HepG2 (cell line): ENCODE results near the gene PLK2. TPM values are rescaled to one million over a fixed set of nuclear protein-coding genes. Genes with fewer than 3 reads are reported as not detected.

Source experiments
- ATAC-seq: fragments of 200-7000 bp; cut with Tn5 transposase; 3 replicates; pipeline ENCODE4 v1.9.1; 2020; ENCODE audit warnings: mild to moderate bottlenecking, moderate library complexity
- Bru-seq: library from RNA; stranded (reverse); fragments of 400-500 nt; gene quantifications from one replicate; lab custom pipeline; 2021; lab: Mats Ljungman, UMichigan
- BruChase-seq, 2 experiments: library from RNA; stranded (reverse); fragments of 400-500 nt; gene quantifications; one replicate each; lab custom pipeline; 2021; lab: Mats Ljungman, UMichigan
- BruUV-seq: library from RNA; stranded (reverse); fragments of 400-500 nt; replicated peaks from 2 replicates; lab custom pipeline; 2021; lab: Mats Ljungman, UMichigan
- CTCF ChIA-PET: fragments of 300-600 bp; formaldehyde crosslinking; extraction: SDS; loops from one replicate; lab custom pipeline; 2021; ENCODE audit warnings: low total read pairs, inconsistent platforms, low intra/inter-chr PET ratio; lab: Yijun Ruan, JAX
- POLR2A ChIA-PET: fragments of 350-600 bp; sonication (Branson Sonifier 250); formaldehyde crosslinking; loops from one replicate; lab custom pipeline; 2020; ENCODE audit warnings: antibody characterized with exemption, inconsistent platforms; lab: Yijun Ruan, JAX
- DNase-seq: peaks from one replicate; pipeline ENCODE4 v3.0.0-alpha.2; 2015; ENCODE audit warnings: low spot score
- FAIRE-seq: peaks from 3 replicates; lab custom pipeline; 2011; peaks lifted over from hg19 to GRCh38; lab: Jason Lieb, UNC
- H2AFZ ChIP-seq: one replicate; pipeline ENCODE4 v1.6.1; 2011; ENCODE audit warnings: low read length, inconsistent platforms
- H3K27ac ChIP-seq: fragments of 300-600 bp; 3 replicates; pipeline ENCODE4 v1.8.0; 2011; ENCODE audit warnings: mixed run types, mild to moderate bottlenecking, mixed read lengths, low read length, inconsistent platforms; ENCODE audit not compliant: insufficient read depth; ENCODE audit errors: extremely low read length
- H3K27me3 ChIP-seq, 2 experiments: fragments of 200-600 bp in 1 of 2; 2 replicates in 1 of 2; 3 replicates in 1 of 2; pipeline versions ENCODE4 v1.6.0 to v1.8.0; 2011; ENCODE audit warnings: low read length in 2 of 2, mild to moderate bottlenecking in 2 of 2, moderate library complexity in 2 of 2, inconsistent platforms in 1 of 2; ENCODE audit not compliant: insufficient read depth in 2 of 2, control insufficient read depth in 1 of 2
- H3K36me3 ChIP-seq, 2 experiments: fragments of 200-600 bp in 1 of 2; replicated peaks in 1 of 2; 2 replicates in 1 of 2; 3 replicates in 1 of 2; pipeline versions ENCODE4 v1.5.1 to v1.8.0; 2011; ENCODE audit warnings: low read length in 2 of 2, inconsistent platforms in 1 of 2; ENCODE audit not compliant: insufficient read depth in 2 of 2, control insufficient read depth in 1 of 2
- H3K4me1 ChIP-seq: 2 replicates; pipeline ENCODE4 v1.5.1; 2012; ENCODE audit warnings: low read length, inconsistent platforms; ENCODE audit not compliant: insufficient read depth
- H3K4me2 ChIP-seq: 2 replicates; pipeline ENCODE4 v1.6.0; 2011; ENCODE audit warnings: low read depth, low read length, inconsistent platforms
- H3K4me3 ChIP-seq, 3 experiments: fragments of 200-600 bp in 1 of 3; sonication (generic), shearing (Covaris generic) in 1 of 3; replicated peaks in 1 of 3; 2 replicates each; pipeline ENCODE4 v1.5.1; 2011 to 2016; ENCODE audit warnings: low read length in 3 of 3, inconsistent platforms in 2 of 3, low read depth in 2 of 3, mild to moderate bottlenecking in 2 of 3, control low read depth in 1 of 3, mixed read lengths in 1 of 3; ENCODE audit not compliant: insufficient read depth in 1 of 3
- H3K79me2 ChIP-seq: one replicate; pipeline ENCODE4 v1.6.1; 2011; ENCODE audit warnings: low read length, inconsistent platforms; ENCODE audit not compliant: insufficient read depth
- H3K9ac ChIP-seq: 2 replicates; pipeline ENCODE4 v1.6.0; 2011; ENCODE audit warnings: mild to moderate bottlenecking, low read depth, low read length, inconsistent platforms; ENCODE audit not compliant: insufficient read depth
- H3K9me3 ChIP-seq: 2 replicates; pipeline ENCODE4 v1.5.1; 2012; ENCODE audit warnings: mild to moderate bottlenecking, low read length
- H4K20me1 ChIP-seq: 2 replicates; pipeline ENCODE4 v1.6.0; 2011; ENCODE audit warnings: inconsistent platforms, mild to moderate bottlenecking, low read length, moderate library complexity; ENCODE audit not compliant: insufficient read depth
- ARNT ChIP-seq: fragments of 450-650 bp; IDR thresholded peaks from 2 replicates; pipeline ENCODE4 v1.6.1; 2017
- ATF7-NPFF ChIP-seq: sonication (generic); formaldehyde crosslinking; IDR thresholded peaks from 2 replicates; pipeline ENCODE4 v1.8.1; 2023; ENCODE audit warnings: mild to moderate bottlenecking, low read depth, missing genetic modification reagents, moderate library complexity
- HDAC2 ChIP-seq: sonication (generic); formaldehyde crosslinking; IDR thresholded peaks from 2 replicates; pipeline ENCODE4 v1.4.0; 2020; ENCODE audit warnings: missing genetic modification reagents
- MAFF ChIP-seq: IDR thresholded peaks from 2 replicates; pipeline ENCODE4 v1.6.1; 2011; ENCODE audit warnings: low read depth, low read length, improper control_type of control experiment
- MIER2 ChIP-seq: IDR thresholded peaks from 2 replicates; pipeline ENCODE4 v1.6.1; 2016; ENCODE audit warnings: missing biosample characterization, missing genetic modification reagents
- NCOA5 ChIP-seq: sonication (generic); formaldehyde crosslinking; IDR thresholded peaks from 2 replicates; pipeline ENCODE4 v1.4.0; 2020; ENCODE audit warnings: missing genetic modification reagents
- NKX3-1 ChIP-seq: sonication (generic); formaldehyde crosslinking; IDR thresholded peaks from 2 replicates; pipeline ENCODE4 v1.5.0; 2020; ENCODE audit warnings: missing genetic modification reagents
- NR2F6 ChIP-seq, 2 experiments: IDR thresholded peaks; 2 replicates each; pipeline ENCODE4 v1.6.1; 2016; ENCODE audit warnings: antibody characterized with exemption in 1 of 2, mild to moderate bottlenecking in 1 of 2
- RBFOX2 ChIP-seq: fragments of 200-400 bp; formaldehyde crosslinking; IDR thresholded peaks from 2 replicates; pipeline ENCODE4 v1.6.1; 2017; ENCODE audit warnings: low read depth, mild to moderate bottlenecking, low read length
- REPIN1 ChIP-seq: sonication (generic); formaldehyde crosslinking; IDR thresholded peaks from 2 replicates; pipeline ENCODE4 v1.8.0; 2022; ENCODE audit warnings: missing genetic modification reagents, low read depth, mild to moderate bottlenecking, borderline replicate concordance
- SOX5 ChIP-seq: IDR thresholded peaks from 2 replicates; pipeline ENCODE4 v1.6.1; 2016; ENCODE audit warnings: borderline replicate concordance
- SYNCRIP ChIP-seq: fragments of 200-400 bp; formaldehyde crosslinking; IDR thresholded peaks from 2 replicates; pipeline ENCODE4 v1.6.1; 2018; ENCODE audit warnings: mild to moderate bottlenecking, low read depth, low read length; ENCODE audit not compliant: insufficient read depth
- ZMYM4 ChIP-seq: sonication (generic); formaldehyde crosslinking; IDR thresholded peaks from 2 replicates; pipeline ENCODE4 v1.8.1; 2023; ENCODE audit warnings: mild to moderate bottlenecking, missing genetic modification reagents
- ZNF24 ChIP-seq: fragments of 450-650 bp; IDR thresholded peaks from 2 replicates; pipeline ENCODE4 v1.6.1; 2017; ENCODE audit warnings: antibody characterized with exemption, mild to moderate bottlenecking
- ZNF598 ChIP-seq: sonication (generic); formaldehyde crosslinking; IDR thresholded peaks from 2 replicates; pipeline ENCODE4 v1.5.1; 2020; ENCODE audit warnings: mild to moderate bottlenecking, missing genetic modification reagents, borderline replicate concordance
- ZNF616 ChIP-seq: sonication (generic); formaldehyde crosslinking; IDR thresholded peaks from 2 replicates; pipeline ENCODE4 v1.5.0; 2020; ENCODE audit warnings: low read depth, mild to moderate bottlenecking, missing genetic modification reagents
- ZNF629 ChIP-seq: sonication (generic); formaldehyde crosslinking; conservative IDR thresholded peaks from 2 replicates; pipeline ENCODE4 v1.5.0; 2020; ENCODE audit warnings: missing genetic modification reagents
- ZNF652 ChIP-seq: IDR thresholded peaks from 2 replicates; pipeline ENCODE4 v1.6.1; 2016; ENCODE audit warnings: low read depth, borderline replicate concordance
- ZNF746 ChIP-seq: sonication (generic); formaldehyde crosslinking; IDR thresholded peaks from 2 replicates; pipeline ENCODE4 v1.8.0; 2022; ENCODE audit warnings: mild to moderate bottlenecking, missing genetic modification reagents
- WGBS: methylation state at CpG from one replicate; pipeline ENCODE4 v1.1.6; 2017; ENCODE audit warnings: low lambda C conversion rate; 5-methylcytosine and 5-hydroxymethylcytosine counted together
- in situ Hi-C: cut with HindIII; loops from 2 replicates; pipeline ENCODE4 v1.10.0; 2017; ENCODE audit warnings: low pct_unique_long_range_greater_than_20kb; ENCODE audit not compliant: extremely low pct_ligation_motif_present
- intact Hi-C: fragments of 100-400 bp; cut with micrococcal nuclease; formaldehyde crosslinking; loops from one replicate; pipeline ENCODE4 v1.10.0; 2022; ENCODE audit not compliant: unreplicated experiment
- long read RNA-seq, 2 experiments: library from RNA in 1 of 2; library from polyadenylated mRNA in 1 of 2; stranded (forward) in 1 of 2; unstranded in 1 of 2; transcript quantifications; one replicate each; pipeline ENCODE4 v2.0.0, GENCODE V29; 2019 to 2022
- polyA minus RNA-seq, 3 experiments: library from RNA; depleted of rRNA, polyadenylated mRNA; stranded (reverse); fragments of >200 nt; gene quantifications; 2 replicates each; pipeline ENCODE4 v1.2.3, GENCODE V29; 2011; ENCODE audit warnings: low replicate concordance in 1 of 3
- polyA plus RNA-seq, 8 experiments: library from polyadenylated mRNA; depleted of rRNA in 3 of 8; stranded (reverse) in 7 of 8; unstranded in 1 of 8; fragments of >200 nt; fragmentation: Illumina TruSeq in 4 of 8; extraction: Trizol in 4 of 8; gene quantifications; 2 replicates each; pipeline versions ENCODE4 v1.2.1 to v1.2.3, GENCODE V29; 2011 to 2016; ENCODE audit warnings: low read depth in 4 of 8, missing spikeins in 1 of 8, mixed read lengths in 1 of 8; ENCODE audit not compliant: insufficient read depth in 1 of 8
- total RNA-seq, 5 experiments: library from RNA; depleted of rRNA; stranded (reverse); fragments of >200 nt; fragmentation: Illumina TruSeq; extraction: Trizol; gene quantifications; 2 replicates each; pipeline ENCODE4 v1.2.3, GENCODE V29; 2016; ENCODE audit warnings: low read depth in 1 of 5
- TF ChIP-seq, protein P1 (sequence below): sonication (generic); formaldehyde crosslinking; IDR thresholded peaks from 2 replicates; pipeline ENCODE4 v1.4.0; 2020; ENCODE audit warnings: mild to moderate bottlenecking, missing genetic modification reagents

Gene PLK2
- total RNA-seq (2016; rRNA removed; fragmentation: Illumina TruSeq; extraction: Trizol) (15.1 and 29.6 TPM in 2 replicates), polyA plus RNA-seq (2011; rRNA removed) (9.6 and 10.4 TPM in 2 replicates), polyA minus RNA-seq (2011; rRNA and poly(A)+ RNA removed; ENCODE audit: low replicate concordance) (14.4 and 63.9 TPM in 2 replicates), Bru-seq, nascent RNA (percentile 93 among the genes with signal in this experiment), BruChase-seq, experiment 1, labeled RNA remaining after a 6-hour chase (percentile 88 among the genes with signal in this experiment), BruChase-seq, experiment 2, labeled RNA remaining after a 2-hour chase (percentile 92 among the genes with signal in this experiment)
- total RNA-seq (2016; cell fraction: cytosol; rRNA removed; fragmentation: Illumina TruSeq; extraction: Trizol; ENCODE audit: low read depth), result 2.9 and 3.3 TPM in 2 replicates
- 15.8 and 20.3 TPM in 2 replicates for total RNA-seq (2016; cell fraction: insoluble cytoplasmic fraction; rRNA removed; fragmentation: Illumina TruSeq; extraction: Trizol)
- total RNA-seq (2016; cell fraction: membrane; rRNA removed; fragmentation: Illumina TruSeq; extraction: Trizol), result 4.9 and 6.6 TPM in 2 replicates
- total RNA-seq (2016; cell fraction: nucleus; rRNA removed; fragmentation: Illumina TruSeq; extraction: Trizol), result 48.1 and 58.7 TPM in 2 replicates
- polyA plus RNA-seq (2011; cell fraction: cytosol; rRNA removed), result 6.0 and 6.2 TPM in 2 replicates
- polyA plus RNA-seq (2011; cell fraction: nucleus; rRNA removed), result 60.5 and 66.6 TPM in 2 replicates
- 7.2 and 11.3 TPM in 2 replicates for polyA plus RNA-seq (2012)
- 1.1 and 1.2 TPM in 2 replicates for polyA plus RNA-seq (2016; cell fraction: cytosol; fragmentation: Illumina TruSeq; extraction: Trizol; ENCODE audit: low read depth)
- polyA plus RNA-seq (2016; cell fraction: insoluble cytoplasmic fraction; fragmentation: Illumina TruSeq; extraction: Trizol; ENCODE audit: low read depth), result 11.3 and 11.7 TPM in 2 replicates
- 1.7 and 2.5 TPM in 2 replicates for polyA plus RNA-seq (2016; cell fraction: membrane; fragmentation: Illumina TruSeq; extraction: Trizol; ENCODE audit: low read depth)
- polyA plus RNA-seq (2016; cell fraction: nucleus; fragmentation: Illumina TruSeq; extraction: Trizol; ENCODE audit: insufficient read depth, low read depth), result 48.9 and 53.4 TPM in 2 replicates
- polyA minus RNA-seq (2011; cell fraction: cytosol; rRNA and poly(A)+ RNA removed), result 9.4 and 11.9 TPM in 2 replicates
- 104 and 167 TPM in 2 replicates for polyA minus RNA-seq (2011; cell fraction: nucleus; rRNA and poly(A)+ RNA removed)
- long read RNA-seq, experiment 1, transcript PLK2-201 (14 exons, 2,960 nt), result major isoform, 9 of 15 reads
- long read RNA-seq, experiment 1, partial matches to known transcripts, result 1 of 15 reads
- long read RNA-seq, experiment 1, other reads (novel, unspliced or antisense), result 2 of 15 reads
- long read RNA-seq, experiment 2, transcript PLK2-201 (14 exons, 2,960 nt), result major isoform, 7 of 36 reads
- long read RNA-seq, experiment 2, partial matches to known transcripts, result 12 of 36 reads
- long read RNA-seq, experiment 2, other reads (novel, unspliced or antisense), result 17 of 36 reads

DNA sequence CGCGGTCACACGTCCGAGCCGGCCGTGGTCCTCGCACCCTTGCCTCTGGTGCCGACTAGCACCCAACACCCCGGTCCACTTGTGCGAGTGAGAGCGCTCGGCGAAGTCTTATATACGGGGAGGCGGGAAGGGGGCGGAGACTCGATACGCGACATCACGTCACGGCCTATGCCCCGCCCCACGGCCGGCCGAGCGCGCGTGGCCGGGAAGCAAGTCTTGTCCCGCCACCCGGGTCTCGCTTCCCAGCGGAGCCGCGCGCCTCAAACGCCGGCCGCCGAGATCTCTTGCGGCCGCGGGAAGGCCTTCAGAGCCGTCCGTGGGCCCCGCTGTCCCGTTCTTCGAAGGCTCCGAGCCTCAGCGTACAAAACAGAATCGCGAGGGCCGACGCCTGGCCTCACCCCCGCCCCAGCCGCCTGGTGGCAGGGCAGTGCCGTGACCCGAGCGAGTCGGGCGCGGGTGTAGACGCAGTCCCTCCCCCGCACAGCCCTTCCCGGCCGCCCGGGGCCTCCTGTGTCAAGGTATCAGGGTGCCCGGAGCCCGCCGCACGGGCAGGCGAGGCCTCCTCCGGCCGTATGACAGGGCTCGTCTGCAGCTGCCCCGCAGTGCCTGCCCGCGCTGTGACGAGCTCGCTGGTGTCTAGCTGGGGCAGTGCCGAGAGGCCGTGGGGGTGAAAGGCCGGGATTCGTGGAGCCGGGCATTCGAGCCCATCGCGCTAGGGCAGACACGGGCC is at the start of gene PLK2:
PLK2 (minus strand) TSS at position 85 of the 730 bp plus-strand sequence. CDS start 127 bp downstream, outside the sequence.
- H3K4me3 ChIP-seq, result peak within 1 kb of the TSS; percentile 71 to 79 (median 72)
- peak within 1 kb of the TSS; percentile 79 for H3K9ac ChIP-seq
- peaks cover 41% of the 10 kb centered on the region for H3K4me1 ChIP-seq
- H3K9me3 ChIP-seq, result no peaks in the 10 kb centered on the region
- H3K79me2 ChIP-seq, result peaks cover 11% of the 10 kb centered on the region
- POLR2A ChIA-PET, result interaction anchor here (1.2 to 5.0 kb wide), 5 partner anchors 572 to 1162 kb away, joined by 3 to 22 read pairs (median 9); no protein-coding TSS in a partner anchor
- peak within 1 kb of the TSS; percentile 69 for H3K4me2 ChIP-seq
- 60% methylated on average over 57 of the region's 89 CpGs for WGBS
- no peaks in the 10 kb centered on the region; a peak in 1 of 5 replicates for H3K27me3 ChIP-seq
- in situ Hi-C loops (loop anchor here (5.0 to 25.0 kb wide), 4 partner anchors 678 to 1163 kb away; no protein-coding TSS in a partner anchor), intact Hi-C loops (no loop called here)
- H2AFZ ChIP-seq, result peak within 1 kb of the TSS; percentile 7
- no peaks in the 10 kb centered on the region for H4K20me1 ChIP-seq
- H3K36me3 ChIP-seq, result peaks cover 2 to 5% of the 10 kb centered on the region in 2 experiments; a peak in 2 of 5 replicates
- FAIRE-seq (no peak), DNase-seq (peak; percentile 52), ATAC-seq (peak; percentile 85)
- CTCF ChIA-PET, result interaction anchor here (1.4 to 3.6 kb wide), 3 partner anchors 681 to 1161 kb away, joined by 7 to 38 read pairs (median 9); no protein-coding TSS in a partner anchor
- peak within 1 kb of the TSS; percentile 73 for H3K27ac ChIP-seq
- TSS peak; percentile 71 for BruUV-seq
- no peak for TF ChIP-seq NCOA5
- peak; percentile 91 for TF ChIP-seq RBFOX2
- TF ChIP-seq ZNF598, result no peak
- 0 out of 2 replicates have a peak, but pooled peaks have one; percentile 1 for TF ChIP-seq ATF7-NPFF (CRISPR knock-in tag)
- TF ChIP-seq ZNF629 (CRISPR knock-in tag), result no peak
- no peak for TF ChIP-seq ZNF616
- TF ChIP-seq NR2F6 (IDR thresholded peaks at IDR 0.05), result no peak
- TF ChIP-seq NR2F6 (CRISPR knock-in tag; IDR thresholded peaks at IDR 0.05), result no peak
- no peak; the same call in 1 of the 2 replicates for TF ChIP-seq REPIN1
- no peak for TF ChIP-seq ZNF24
- no peak for TF ChIP-seq ARNT
- no peak for TF ChIP-seq MIER2 (CRISPR knock-in tag)
- no peak for TF ChIP-seq ZNF652 (CRISPR knock-in tag)
- no peak for TF ChIP-seq MAFF
- TF ChIP-seq SYNCRIP, result no peak
- TF ChIP-seq, protein P1, sequence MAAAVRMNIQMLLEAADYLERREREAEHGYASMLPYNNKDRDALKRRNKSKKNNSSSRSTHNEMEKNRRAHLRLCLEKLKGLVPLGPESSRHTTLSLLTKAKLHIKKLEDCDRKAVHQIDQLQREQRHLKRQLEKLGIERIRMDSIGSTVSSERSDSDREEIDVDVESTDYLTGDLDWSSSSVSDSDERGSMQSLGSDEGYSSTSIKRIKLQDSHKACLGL (CRISPR knock-in tag), result peak; percentile 52
- TF ChIP-seq ZNF746, result no peak
- TF ChIP-seq SOX5, result no peak
- no peak; the same call in 1 of the 2 replicates for TF ChIP-seq HDAC2
- 0 out of 2 replicates have a peak, but pooled peaks have one; percentile 26 for TF ChIP-seq NKX3-1
- peak; percentile 85 for TF ChIP-seq ZMYM4
